Neuronal stem cell (in vitro differentiated cells): ENCODE data around the gene SPATA17.

Experiments used
- DNase-seq: peaks from one replicate; pipeline ENCODE4 v3.0.0-alpha.2; 2013; ENCODE audit warnings: low spot score
- H2AFZ ChIP-seq: one replicate; pipeline ENCODE4 v1.6.1; 2013; ENCODE audit warnings: mild to moderate bottlenecking, low read length, inconsistent platforms
- H2AK5ac ChIP-seq: 2 replicates; pipeline ENCODE4 v1.6.1; 2013; ENCODE audit warnings: low read depth, mild to moderate bottlenecking, inconsistent platforms, low read length, moderate library complexity, mixed read lengths
- H2BK120ac ChIP-seq: 2 replicates; pipeline ENCODE4 v1.6.1; 2013; ENCODE audit warnings: low read depth, mild to moderate bottlenecking, inconsistent platforms, low read length, moderate library complexity, mixed read lengths
- H2BK12ac ChIP-seq: one replicate; pipeline ENCODE4 v1.6.1; 2013; ENCODE audit warnings: low read length, inconsistent platforms
- H2BK15ac ChIP-seq: 2 replicates; pipeline ENCODE4 v1.6.1; 2013; ENCODE audit warnings: mild to moderate bottlenecking, low read length, inconsistent platforms, mixed read lengths
- H2BK5ac ChIP-seq: one replicate; pipeline ENCODE4 v1.6.1; 2013; ENCODE audit warnings: inconsistent platforms, mild to moderate bottlenecking, low read length, moderate library complexity
- H3K14ac ChIP-seq: one replicate; pipeline ENCODE4 v1.6.1; 2013; ENCODE audit warnings: low read length, inconsistent platforms
- H3K18ac ChIP-seq: 2 replicates; pipeline ENCODE4 v1.6.1; 2013; ENCODE audit warnings: low read length, inconsistent platforms
- H3K23ac ChIP-seq: 2 replicates; pipeline ENCODE4 v1.6.1; 2013; ENCODE audit warnings: low read depth, mild to moderate bottlenecking, mixed read lengths, low read length, inconsistent platforms; ENCODE audit not compliant: poor library complexity
- H3K27ac ChIP-seq: replicated peaks from 3 replicates; pipeline ENCODE4 v1.5.1; 2013; ENCODE audit warnings: low read length, inconsistent platforms
- H3K27me3 ChIP-seq, 3 experiments: 2 replicates each; pipeline ENCODE4 v1.6.1; 2013; ENCODE audit warnings: low read length in 3 of 3, mild to moderate bottlenecking in 2 of 3, inconsistent platforms in 1 of 3, low read depth in 1 of 3, mixed read lengths in 1 of 3, moderate library complexity in 1 of 3; ENCODE audit not compliant: control insufficient read depth in 3 of 3, insufficient read depth in 3 of 3
- H3K36me3 ChIP-seq, 2 donors: replicated peaks in 1 of 2; 2 replicates each; pipeline ENCODE4 v1.6.1; 2013; ENCODE audit warnings: low read length in 2 of 2; ENCODE audit not compliant: control insufficient read depth in 2 of 2, insufficient read depth in 2 of 2
- H3K4ac ChIP-seq: 2 replicates; pipeline ENCODE4 v1.6.1; 2013; ENCODE audit warnings: inconsistent platforms, mild to moderate bottlenecking, low read length, moderate library complexity
- H3K4me1 ChIP-seq, 2 donors: 1 replicate in 1 of 2; 2 replicates in 1 of 2; pipeline ENCODE4 v1.6.1; 2013; ENCODE audit warnings: low read length in 2 of 2, low read depth in 1 of 2; ENCODE audit not compliant: control insufficient read depth in 2 of 2, insufficient read depth in 1 of 2
- H3K4me2 ChIP-seq: one replicate; pipeline ENCODE4 v1.6.1; 2013; ENCODE audit warnings: mild to moderate bottlenecking, low read length, inconsistent platforms; ENCODE audit not compliant: insufficient read depth, poor library complexity, severe bottlenecking
- H3K4me3 ChIP-seq, 2 donors: 2 replicates each; pipeline ENCODE4 v1.5.1; 2013; ENCODE audit warnings: low read length in 2 of 2, mild to moderate bottlenecking in 2 of 2, inconsistent platforms in 1 of 2, moderate library complexity in 1 of 2
- H3K79me1 ChIP-seq: one replicate; pipeline ENCODE4 v1.6.1; 2013; ENCODE audit warnings: low read depth, mild to moderate bottlenecking, inconsistent platforms, low read length, moderate library complexity
- H3K9ac ChIP-seq: one replicate; pipeline ENCODE4 v1.6.1; 2013; ENCODE audit warnings: mild to moderate bottlenecking, low read depth, low read length, inconsistent platforms; ENCODE audit not compliant: poor library complexity
- H3K9me3 ChIP-seq, 2 donors: replicated peaks in 1 of 2; 2 replicates each; pipeline versions ENCODE3 to v1.6.1; 2013; ENCODE audit warnings: low read length in 2 of 2, mild to moderate bottlenecking in 2 of 2, inconsistent platforms in 1 of 2, low read depth in 1 of 2, mixed read lengths in 1 of 2, moderate library complexity in 1 of 2; ENCODE audit not compliant: control insufficient read depth in 2 of 2, insufficient read depth in 1 of 2
- H4K8ac ChIP-seq: one replicate; pipeline ENCODE4 v1.6.1; 2013; ENCODE audit warnings: low read depth, mild to moderate bottlenecking, inconsistent platforms, low read length, moderate library complexity
- H4K91ac ChIP-seq: one replicate; pipeline ENCODE4 v1.6.1; 2013; ENCODE audit warnings: low read length, low read depth, mild to moderate bottlenecking, inconsistent platforms; ENCODE audit not compliant: poor library complexity
- WGBS, 2 donors: extraction: QIAGEN DNeasy Blood & Tissue Kit; methylation state at CpG; one replicate each; pipeline ENCODE4 v1.1.7; 2013; ENCODE audit warnings: missing lambda C conversion rate in 2 of 2, mixed read lengths in 1 of 2; ENCODE audit not compliant: insufficient read length in 2 of 2, insufficient replicate concordance in 1 of 2; ENCODE audit errors: extremely low coverage in 2 of 2; 5-methylcytosine and 5-hydroxymethylcytosine counted together

Gene SPATA17

DNA sequence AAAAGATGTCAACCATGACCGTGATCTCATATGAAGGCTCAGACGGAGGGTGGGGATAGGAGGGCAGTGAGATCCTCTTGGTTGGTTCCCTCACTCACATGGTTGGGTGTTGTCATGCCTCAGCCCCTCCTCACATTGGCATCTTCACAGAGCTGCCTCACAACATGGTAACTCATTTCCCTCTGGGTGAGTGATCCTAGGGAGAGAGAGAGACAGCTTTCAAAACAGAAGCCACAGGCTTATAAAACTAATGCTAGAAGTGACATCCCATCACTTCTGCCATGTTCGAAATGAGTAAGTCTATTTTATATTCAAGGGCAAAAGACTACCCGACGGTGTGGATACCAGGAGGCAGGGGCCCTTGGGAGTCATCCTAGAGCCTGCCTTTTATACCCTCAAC, 145.5 kb downstream of the SPATA17 start:
- Histone ChIP-seq H3K9ac (no peak overlapping the region), H2AFZ (no peak overlapping the region), H3K4me1 (no peaks in the 10 kb centered on the region), H3K4me3 (no peak overlapping the region), H3K23ac (no peak overlapping the region), H3K9me3 (no peaks in the 10 kb centered on the region), H3K4me2 (no peak overlapping the region), H3K18ac (no peak overlapping the region), H3K36me3 (no peaks in the 10 kb centered on the region), H3K14ac (no peak overlapping the region), H3K79me1 (no peaks in the 10 kb centered on the region), H3K27me3 (no peaks in the 10 kb centered on the region), H2AK5ac (no peak overlapping the region), H3K27ac (no peak overlapping the region), H4K91ac (no peak overlapping the region), H2BK15ac (no peak overlapping the region), H2BK12ac (no peak overlapping the region), H3K4ac (no peak overlapping the region), H4K8ac (no peak overlapping the region), H2BK120ac (no peak overlapping the region), H2BK5ac (no peak overlapping the region)
- DNase-seq: no peak
- no CpG with 5 or more reads among the region's 5 CpGs for WGBS, 2 donors

GRCh38 chr1:217781056-217781455, 149.9 kb downstream of the SPATA17 start:
- H2BK5ac ChIP-seq: no peak overlapping the region
- H3K27me3 ChIP-seq: no peaks in the 10 kb centered on the region
- H3K79me1 ChIP-seq: no peaks in the 10 kb centered on the region
- H3K14ac ChIP-seq: no peak overlapping the region
- H3K4ac ChIP-seq: no peak overlapping the region
- H2BK120ac ChIP-seq: no peak overlapping the region
- no peak overlapping the region for H2BK15ac ChIP-seq
- H2AFZ ChIP-seq: no peak overlapping the region
- no CpG with 5 or more reads among the region's 4 CpGs for WGBS, 2 donors
- no peaks in the 10 kb centered on the region for H3K9me3 ChIP-seq
- no peak overlapping the region for H2BK12ac ChIP-seq
- no peak for DNase-seq
- H3K23ac ChIP-seq: no peak overlapping the region
- no peak overlapping the region for H3K9ac ChIP-seq
- H3K27ac ChIP-seq: no peak overlapping the region
- no peak overlapping the region for H2AK5ac ChIP-seq
- H3K18ac ChIP-seq: no peak overlapping the region
- no peak overlapping the region for H4K8ac ChIP-seq
- H3K36me3 ChIP-seq: no peaks in the 10 kb centered on the region
- no peak overlapping the region for H4K91ac ChIP-seq
- no peaks in the 10 kb centered on the region for H3K4me1 ChIP-seq
- H3K4me3 ChIP-seq: no peak overlapping the region
- H3K4me2 ChIP-seq: no peak overlapping the region

DNA sequence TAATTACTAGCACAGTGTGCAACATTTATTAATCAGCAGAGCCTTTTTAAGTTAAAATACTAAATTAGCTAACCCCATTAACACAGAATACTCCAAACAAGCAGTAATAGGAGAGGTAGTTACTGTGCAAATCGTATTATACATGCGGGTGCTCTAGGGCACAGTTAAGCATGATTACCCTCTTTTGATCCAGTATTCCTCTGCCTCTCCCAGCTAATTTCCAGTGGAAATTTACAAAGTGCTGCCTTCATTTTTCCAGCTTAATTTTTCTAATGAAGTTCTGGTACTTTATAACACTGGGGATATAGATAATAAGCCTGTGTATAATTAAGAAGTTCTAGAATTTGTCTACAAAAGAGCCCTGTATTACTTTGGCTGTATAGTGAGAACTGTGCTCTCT, 159.9 kb downstream of the SPATA17 start:
- H2BK12ac ChIP-seq: no peak overlapping the region

DNA sequence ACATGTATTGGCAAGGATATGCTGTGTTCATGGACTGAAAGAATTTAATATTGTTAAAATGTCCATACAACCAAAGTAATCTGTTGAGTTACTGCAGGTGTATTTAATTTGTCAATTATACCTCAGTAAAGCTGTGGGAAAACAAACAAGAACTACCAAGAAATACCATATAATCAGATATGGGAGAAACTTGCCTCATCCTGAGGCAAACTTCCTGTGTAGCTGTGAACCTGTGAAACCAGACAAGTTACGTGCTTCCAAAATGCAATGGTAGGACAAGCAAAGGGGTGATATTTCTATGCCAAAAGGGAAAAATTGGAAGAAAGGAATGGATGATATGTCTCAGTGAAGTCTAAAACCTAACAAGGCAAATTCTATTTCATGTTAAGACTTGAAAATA, 174.6 kb downstream of the SPATA17 start:
- Histone ChIP-seq H3K18ac (no peak overlapping the region), H2AFZ (no peak overlapping the region), H3K14ac (no peak overlapping the region), H4K8ac (no peak overlapping the region), H3K36me3 (no peaks in the 10 kb centered on the region), H3K4me2 (no peak overlapping the region), H3K4me3 (no peak overlapping the region), H4K91ac (no peak overlapping the region), H2BK5ac (no peak overlapping the region), H3K9ac (no peak overlapping the region), H3K4ac (no peak overlapping the region), H3K23ac (no peak overlapping the region), H3K27ac (no peak overlapping the region), H2BK12ac (no peak overlapping the region), H2BK120ac (no peak overlapping the region), H2AK5ac (no peak overlapping the region), H3K79me1 (no peaks in the 10 kb centered on the region), H3K27me3 (no peaks in the 10 kb centered on the region), H3K4me1 (no peaks in the 10 kb centered on the region), H3K9me3 (no peaks in the 10 kb centered on the region), H2BK15ac (no peak overlapping the region)
- DNase-seq: no peak
- WGBS, 2 donors: no CpG with 5 or more reads among the region's 1 CpG

More for the DNA sequence above, 159.9 kb downstream of the SPATA17 start:
- H3K9ac ChIP-seq: no peak overlapping the region
- H3K14ac ChIP-seq: no peak overlapping the region
- no peaks in the 10 kb centered on the region for H3K36me3 ChIP-seq
- no peak overlapping the region for H3K18ac ChIP-seq
- H3K4me1 ChIP-seq: no peaks in the 10 kb centered on the region
- DNase-seq: no peak
- no peak overlapping the region for H3K27ac ChIP-seq
- H3K27me3 ChIP-seq: no peaks in the 10 kb centered on the region
- H2AFZ ChIP-seq: no peak overlapping the region
- H3K4me2 ChIP-seq: no peak overlapping the region
- no peaks in the 10 kb centered on the region for H3K79me1 ChIP-seq
- no CpG with 5 or more reads among the region's 2 CpGs for WGBS, 2 donors
- H3K4ac ChIP-seq: no peak overlapping the region
- no peak overlapping the region for H2BK120ac ChIP-seq
- H3K4me3 ChIP-seq: no peak overlapping the region
- H3K9me3 ChIP-seq: no peaks in the 10 kb centered on the region
- no peak overlapping the region for H3K23ac ChIP-seq
- no peak overlapping the region for H2BK15ac ChIP-seq
- no peak overlapping the region for H2AK5ac ChIP-seq
- H2BK5ac ChIP-seq: no peak overlapping the region
- no peak overlapping the region for H4K8ac ChIP-seq
- no peak overlapping the region for H4K91ac ChIP-seq
